HG02973 (cell line): ENCODE results near the gene CLIC3.

ENCODE experiments used
- ATAC-seq: cut with Tn5 transposase; IDR thresholded peaks from one replicate; pipeline ENCODE4 v1.9.1; 2021; ENCODE audit warnings: moderate library complexity; ENCODE audit not compliant: unreplicated experiment

The CLIC3 gene

GRCh38 chr9:136982232-136983051 lies 13.9 kb downstream of the CLIC3 start, which contains the start of gene LCNL1:
TSS of gene LCNL1 (plus strand) at chr9:136982993. CDS start at chr9:136983587, 594 bp downstream.
- no peak for ATAC-seq

DNA sequence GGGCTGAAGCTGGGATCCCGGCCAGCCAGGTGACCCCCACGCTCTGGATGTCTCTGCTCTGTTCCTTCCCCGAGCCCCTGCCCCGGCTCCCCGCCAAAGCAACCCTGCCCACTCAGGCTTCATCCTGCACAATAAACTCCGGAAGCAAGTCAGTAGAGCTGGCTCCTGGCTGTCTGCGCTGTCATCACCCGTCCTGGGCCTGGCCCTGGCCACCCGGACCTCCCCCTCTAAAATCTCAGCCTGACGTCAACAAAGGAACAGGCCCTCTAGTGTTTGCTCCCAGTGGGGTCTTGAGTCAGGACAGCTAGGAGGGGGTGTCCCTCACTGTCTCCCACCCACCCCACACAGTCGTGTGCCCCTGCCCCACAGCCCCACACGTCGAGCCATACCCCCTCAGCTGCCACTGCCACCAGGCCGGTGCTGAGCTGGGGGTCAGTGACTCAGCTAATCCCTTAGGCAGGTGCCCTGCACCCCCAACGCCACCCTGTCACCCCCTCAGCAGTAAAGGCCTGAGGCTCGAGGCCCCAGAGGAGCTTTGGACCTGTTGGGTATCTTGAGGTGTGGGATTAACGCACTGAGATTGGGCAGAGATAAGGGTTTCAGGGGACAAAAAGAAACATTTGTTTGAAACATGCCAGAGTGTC lies 14.7 kb downstream of the CLIC3 start:
- ATAC-seq: no peak

- no peak for ATAC-seq
Measured at GRCh38 chr9:136980669-136981478, 15.5 kb downstream of the CLIC3 start.

GRCh38 chr9:136979769-136980587 lies 16.4 kb downstream of the CLIC3 start:
- ATAC-seq: no peak

DNA sequence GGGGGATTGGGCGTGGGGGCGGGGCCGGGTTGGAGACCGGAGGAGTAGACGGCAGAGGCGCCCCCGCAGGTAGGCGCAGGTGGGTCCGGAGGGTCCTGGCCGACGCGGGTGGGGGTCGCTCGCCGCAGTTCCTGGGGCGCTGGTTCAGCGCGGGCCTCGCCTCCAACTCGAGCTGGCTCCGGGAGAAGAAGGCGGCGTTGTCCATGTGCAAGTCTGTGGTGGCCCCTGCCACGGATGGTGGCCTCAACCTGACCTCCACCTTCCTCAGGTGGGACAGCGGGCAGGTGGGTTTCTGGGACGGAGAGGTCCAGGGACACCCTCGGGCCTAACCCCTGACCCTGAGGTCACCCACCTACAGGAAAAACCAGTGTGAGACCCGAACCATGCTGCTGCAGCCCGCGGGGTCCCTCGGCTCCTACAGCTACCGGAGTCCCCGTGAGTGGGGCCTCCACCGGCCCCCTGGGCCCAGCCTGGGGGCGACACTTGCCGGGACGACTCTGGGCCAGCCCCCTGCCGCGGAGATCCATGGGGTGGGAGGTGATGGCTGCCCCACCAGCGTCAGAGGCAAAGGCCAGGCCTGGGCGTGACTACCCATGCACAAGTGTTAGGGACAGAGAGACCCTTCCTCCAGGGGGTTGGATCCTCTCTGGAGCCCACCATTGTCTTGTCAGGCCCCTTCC lies 17.4 kb downstream of the CLIC3 start:
- ATAC-seq: no peak

- ATAC-seq: no peak
Measured at GRCh38 chr9:136978073-136978864, 18.1 kb downstream of the CLIC3 start.

DNA sequence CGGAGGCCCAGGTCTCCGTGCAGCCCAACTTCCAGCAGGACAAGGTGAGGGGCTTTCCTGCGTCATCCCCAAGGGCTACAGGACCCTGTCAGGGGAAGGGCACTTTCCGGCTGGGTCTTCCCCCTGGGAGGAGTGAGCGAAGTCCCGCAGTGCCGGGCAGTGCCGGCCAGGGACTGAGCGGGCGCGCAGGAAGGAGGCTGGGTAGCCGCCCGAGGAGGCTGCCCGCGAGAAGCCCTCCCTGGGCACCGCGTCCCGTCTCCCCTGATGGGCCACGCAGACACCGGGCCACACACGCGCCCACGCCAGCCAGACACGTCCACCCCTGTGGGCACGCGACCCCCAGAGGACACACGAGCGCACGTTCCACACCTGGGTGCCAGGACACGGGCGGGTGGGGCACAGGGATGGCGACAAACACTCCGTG lies 18.7 kb downstream of the CLIC3 start:
- ATAC-seq: no peak

DNA sequence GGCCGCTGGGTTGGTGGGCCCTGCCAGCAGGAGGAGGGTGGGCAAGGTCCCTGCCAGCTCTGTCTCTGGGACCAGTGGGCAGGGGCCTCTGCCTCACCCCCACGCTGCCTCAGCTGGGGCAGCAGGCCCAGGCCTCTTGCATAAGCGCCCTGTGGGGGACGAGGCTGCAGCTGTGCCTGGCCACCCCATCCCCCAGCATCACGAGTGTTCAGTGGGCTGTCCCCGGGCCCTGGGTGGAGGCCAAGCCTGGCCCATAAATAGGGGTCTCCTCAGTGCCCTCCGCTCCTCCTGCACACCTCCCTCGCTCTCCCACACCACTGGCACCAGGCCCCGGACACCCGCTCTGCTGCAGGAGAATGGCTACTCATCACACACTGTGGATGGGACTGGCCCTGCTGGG lies 19.1 kb downstream of the CLIC3 start, which contains the start of gene PTGDS:
TSS of gene PTGDS (plus strand) at position 282 of the 400 bp plus-strand sequence. CDS start at position 357, 75 bp downstream.
- ATAC-seq: no peak

DNA sequence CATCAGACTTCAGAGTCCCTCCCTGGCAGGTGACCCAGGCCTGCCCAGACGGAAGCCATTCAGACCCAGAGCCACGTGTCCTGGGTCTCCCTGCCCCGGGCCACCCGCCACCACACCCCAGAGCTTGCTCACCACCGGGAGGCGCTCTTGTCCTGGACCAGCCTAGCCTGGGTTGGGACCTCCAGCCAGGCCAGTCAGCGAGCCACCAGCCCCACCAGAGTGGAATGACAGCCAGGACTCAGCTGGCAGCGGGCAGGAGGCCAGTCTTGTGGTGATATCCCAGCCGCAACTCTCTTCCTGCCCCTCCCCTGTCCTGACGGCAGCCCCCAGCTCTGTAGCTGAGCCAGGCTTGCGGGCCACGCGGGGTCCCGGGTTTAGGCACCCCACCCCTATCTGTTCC lies 20.7 kb downstream of the CLIC3 start:
- ATAC-seq: no peak

- no peak for ATAC-seq
Measured at GRCh38 chr9:136974817-136975535, 21.4 kb downstream of the CLIC3 start.

- ATAC-seq: no peak
Measured at GRCh38 chr9:136973618-136974617, 22.4 kb downstream of the CLIC3 start.

- ATAC-seq: no peak
Measured at GRCh38 chr9:136972743-136973142, 23.6 kb downstream of the CLIC3 start.

DNA sequence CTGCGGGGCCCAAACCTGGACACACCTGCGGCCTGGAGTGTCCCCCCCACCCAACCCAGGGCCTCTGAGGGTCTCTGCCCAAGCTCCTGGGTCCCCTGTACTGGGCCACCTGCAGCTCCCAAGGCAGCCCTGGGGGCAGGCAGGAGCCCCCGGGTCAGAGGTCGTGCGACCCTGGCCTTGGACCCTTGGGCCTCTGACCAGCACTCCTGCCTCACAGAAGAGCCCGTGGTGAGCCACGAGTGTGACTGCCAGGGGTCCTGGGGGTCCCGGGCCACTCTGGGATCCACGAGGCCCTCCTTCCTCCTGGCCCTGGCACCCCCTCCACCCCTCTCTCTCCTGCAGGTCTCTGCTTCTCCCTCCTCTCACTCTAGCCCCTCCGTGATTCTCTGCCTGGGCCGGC lies 24.0 kb downstream of the CLIC3 start:
- ATAC-seq: no peak

- ATAC-seq: no peak
Measured at GRCh38 chr9:136971746-136972145, 24.6 kb downstream of the CLIC3 start.

GRCh38 chr9:136970361-136970760 lies 26.0 kb downstream of the CLIC3 start:
- ATAC-seq: no peak

GRCh38 chr9:136969774-136970173 lies 26.6 kb downstream of the CLIC3 start:
- no peak for ATAC-seq

GRCh38 chr9:136969150-136969549 lies 27.2 kb downstream of the CLIC3 start:
- no peak for ATAC-seq
